Right lobe of liver (tissue), 4 donors: Measurements from ENCODE around the gene MGAT4C.

ENCODE experiments used
- POLR2A ChIP-seq: fragments of 450-650 bp; IDR thresholded peaks from one replicate; pipeline ENCODE4 v1.6.1; 2017; ENCODE audit warnings: antibody characterized with exemption, mild to moderate bottlenecking
- TF ChIP-seq, protein P1 (sequence below), 4 donors: fragments of 200-600 bp in 3 of 4; fragments of 450-650 bp in 1 of 4; IDR thresholded peaks; one replicate each; pipeline versions ENCODE4 v1.5.1 to v1.8.0; 2016 to 2022; ENCODE audit warnings: antibody characterized with exemption in 4 of 4, mild to moderate bottlenecking in 2 of 4
- donor health status: DM: no; HTN: no; CAD: no.
- donor health status: DM: no; HTN: no; CAD: no.
- donor health status: DM: no; HTN: yes; CAD: no.

DNA sequence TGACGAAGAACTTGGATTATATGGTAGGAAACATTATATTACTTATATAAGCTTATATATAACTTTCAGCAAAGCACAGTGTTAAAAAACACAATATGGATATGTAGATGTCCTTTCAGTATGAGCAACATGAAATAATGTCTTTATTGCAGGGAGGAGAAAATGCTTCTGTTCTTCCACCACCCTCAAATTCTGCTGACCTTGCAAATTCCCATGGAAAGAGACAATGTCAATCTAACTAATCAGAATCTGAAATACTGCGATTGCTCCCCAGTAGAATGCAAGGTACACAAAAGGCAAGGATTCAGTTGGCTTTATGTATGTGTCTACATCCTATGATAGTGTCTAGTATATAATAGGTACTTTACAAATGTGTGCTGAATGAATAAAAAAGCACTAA is 26.4 kb downstream of the MGAT4C start:
- TF ChIP-seq POLR2A, result no peak
- TF ChIP-seq, protein P1, sequence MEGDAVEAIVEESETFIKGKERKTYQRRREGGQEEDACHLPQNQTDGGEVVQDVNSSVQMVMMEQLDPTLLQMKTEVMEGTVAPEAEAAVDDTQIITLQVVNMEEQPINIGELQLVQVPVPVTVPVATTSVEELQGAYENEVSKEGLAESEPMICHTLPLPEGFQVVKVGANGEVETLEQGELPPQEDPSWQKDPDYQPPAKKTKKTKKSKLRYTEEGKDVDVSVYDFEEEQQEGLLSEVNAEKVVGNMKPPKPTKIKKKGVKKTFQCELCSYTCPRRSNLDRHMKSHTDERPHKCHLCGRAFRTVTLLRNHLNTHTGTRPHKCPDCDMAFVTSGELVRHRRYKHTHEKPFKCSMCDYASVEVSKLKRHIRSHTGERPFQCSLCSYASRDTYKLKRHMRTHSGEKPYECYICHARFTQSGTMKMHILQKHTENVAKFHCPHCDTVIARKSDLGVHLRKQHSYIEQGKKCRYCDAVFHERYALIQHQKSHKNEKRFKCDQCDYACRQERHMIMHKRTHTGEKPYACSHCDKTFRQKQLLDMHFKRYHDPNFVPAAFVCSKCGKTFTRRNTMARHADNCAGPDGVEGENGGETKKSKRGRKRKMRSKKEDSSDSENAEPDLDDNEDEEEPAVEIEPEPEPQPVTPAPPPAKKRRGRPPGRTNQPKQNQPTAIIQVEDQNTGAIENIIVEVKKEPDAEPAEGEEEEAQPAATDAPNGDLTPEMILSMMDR (IDR thresholded peaks at IDR 0.05), result no peak
